Forelimb muscle (tissue), 1 donor: Measurements from ENCODE around the gene LRMDA. TPM values are rescaled to one million over a fixed set of nuclear protein-coding genes. Genes with fewer than 3 reads are reported as not detected.

Experiments
- DNase-seq: peaks from one replicate; pipeline ENCODE4 v3.0.0-alpha.2; 2013; ENCODE audit warnings: low read depth
- polyA plus RNA-seq: library from polyadenylated mRNA; unstranded; fragments of 120-200 nt; gene quantifications from one replicate; pipeline ENCODE4 v1.2.1, GENCODE V29; 2013; ENCODE audit not compliant: insufficient read length

LRMDA gene
- polyA plus RNA-seq, 1 donor = 5.1 TPM

DNA sequence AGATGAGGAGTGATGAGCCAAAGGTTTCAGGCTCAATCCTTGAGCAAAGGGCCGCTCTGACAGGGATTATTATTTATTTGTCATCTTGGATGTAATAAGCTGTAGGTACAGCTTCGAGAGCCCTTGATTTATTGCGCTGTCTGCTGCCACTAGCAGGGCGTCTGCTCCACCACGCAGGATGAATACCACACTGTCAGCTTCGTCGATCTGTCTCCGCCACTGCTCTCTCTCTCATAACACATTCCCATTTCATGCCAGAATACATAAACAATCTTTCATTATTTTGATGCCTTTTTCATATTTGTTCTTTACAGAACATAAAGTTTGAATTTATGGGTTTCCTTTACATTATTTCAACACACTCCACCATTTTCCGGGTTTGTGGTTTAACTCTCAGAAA, 276.6 kb downstream of the LRMDA start:
- DNase-seq = no peak

DNA sequence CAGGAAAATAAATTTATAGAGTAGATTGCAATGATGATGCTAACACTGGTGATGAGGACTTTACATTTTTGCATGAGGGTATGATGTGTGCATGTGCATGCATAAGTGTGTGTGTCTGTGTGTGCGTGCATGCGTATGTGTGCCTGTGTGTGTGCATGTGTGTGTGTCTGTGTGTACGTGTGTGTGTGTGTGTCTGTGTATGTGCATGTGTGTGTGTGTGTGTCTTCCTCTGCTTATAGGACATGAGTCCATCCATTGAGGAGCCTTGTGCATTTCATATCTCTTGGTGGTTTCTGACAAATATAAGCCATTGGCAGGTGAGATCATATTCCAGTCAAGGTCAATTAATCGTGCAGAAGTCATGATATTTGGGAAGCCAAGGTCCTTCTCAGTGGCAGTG, 277.8 kb downstream of the LRMDA start:
- DNase-seq = no peak

DNA sequence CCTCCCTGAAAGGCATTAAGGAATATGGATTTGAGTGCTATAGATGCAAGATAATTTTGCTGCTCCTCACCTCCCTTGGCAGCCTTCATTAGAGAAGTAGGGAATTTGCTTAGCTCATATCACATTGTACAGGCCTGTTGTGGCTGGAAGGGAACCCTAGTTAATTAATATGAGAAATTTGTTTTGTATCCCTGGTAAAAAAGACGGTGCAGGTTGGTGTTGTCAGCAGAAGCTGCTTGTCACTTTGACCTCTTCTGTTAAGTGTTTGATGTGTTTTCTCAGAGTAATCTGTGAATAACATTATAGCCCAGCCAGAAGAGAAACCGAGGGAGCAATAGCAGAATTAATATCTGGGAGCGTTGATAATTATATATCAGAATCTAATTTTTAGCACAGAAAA, 278.4 kb downstream of the LRMDA start:
- DNase-seq = no peak

DNA sequence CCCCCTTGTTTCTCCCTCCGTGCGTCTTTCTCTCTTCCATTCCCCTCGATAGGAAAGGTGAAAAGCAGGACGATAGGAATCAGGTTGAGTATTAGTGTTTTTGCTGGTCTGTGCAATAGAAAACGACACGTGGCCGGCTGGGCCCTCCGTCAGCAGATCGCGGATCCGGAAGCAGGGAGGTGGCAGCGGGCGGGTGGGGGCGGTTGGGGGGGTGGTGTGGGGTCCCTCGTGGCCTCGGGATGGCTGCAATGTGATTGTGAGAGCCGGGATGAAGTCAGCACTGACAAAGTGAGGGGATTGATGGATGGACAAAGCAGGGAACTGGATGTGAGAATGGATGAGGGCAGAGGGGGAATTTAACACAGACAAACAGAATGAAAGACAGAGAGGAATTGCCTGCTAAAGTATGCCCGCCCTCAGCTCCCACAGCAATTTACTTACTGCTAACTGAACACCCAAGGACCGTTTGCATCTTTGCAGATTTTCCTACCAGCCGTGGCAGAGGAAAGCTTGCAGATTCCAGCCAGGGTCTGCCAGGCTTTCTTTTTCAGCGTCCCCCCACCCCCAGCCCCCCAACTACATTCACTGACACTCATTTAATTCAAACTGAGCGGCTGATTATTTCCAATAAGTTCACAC, 280.9 kb downstream of the LRMDA start:
- DNase-seq = no peak

DNA sequence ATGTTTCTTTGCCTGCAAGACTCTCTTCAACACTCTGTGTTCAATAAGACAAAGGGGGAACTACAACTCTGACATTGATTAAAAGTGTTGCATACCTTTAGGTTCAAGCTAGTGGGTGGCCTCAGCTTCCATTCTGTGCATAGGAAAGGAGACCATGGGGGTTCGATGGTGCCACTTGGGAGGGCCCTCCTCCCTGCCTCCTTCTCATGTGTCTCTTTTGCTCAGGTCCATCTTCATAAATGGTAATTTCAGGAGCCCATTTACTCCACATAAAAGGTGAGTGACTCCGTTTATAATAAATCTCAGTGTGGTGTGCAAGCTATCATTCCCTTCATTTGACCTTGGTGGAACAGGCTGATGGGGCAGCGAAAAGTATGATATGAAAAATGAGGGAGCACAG, 285.1 kb downstream of the LRMDA start:
- no peak for DNase-seq

GRCh38 chr10:75717126-75717916, 285.9 kb downstream of the LRMDA start:
- peak; percentile 6 for DNase-seq

GRCh38 chr10:75718991-75719390, 287.6 kb downstream of the LRMDA start:
- no peak for DNase-seq

DNA sequence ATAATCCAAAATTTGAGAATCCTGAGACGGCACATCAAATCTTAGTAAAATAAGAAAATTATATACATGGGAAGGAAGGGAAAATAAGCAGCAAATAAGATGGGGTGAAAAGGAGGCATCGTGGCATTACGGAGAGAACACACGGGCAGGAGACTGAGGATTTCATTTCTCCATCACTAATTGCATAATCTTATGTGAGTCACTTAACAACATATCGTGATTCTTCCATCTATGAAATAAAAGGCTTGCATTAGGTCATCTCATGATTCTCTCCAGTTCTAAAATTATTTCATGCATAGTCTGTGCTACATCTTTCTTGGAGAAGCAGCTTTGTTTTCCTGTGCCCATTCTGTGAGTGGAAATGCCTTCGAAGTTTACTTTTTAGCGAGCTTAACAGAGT, 288.7 kb downstream of the LRMDA start:
- no peak for DNase-seq

DNA sequence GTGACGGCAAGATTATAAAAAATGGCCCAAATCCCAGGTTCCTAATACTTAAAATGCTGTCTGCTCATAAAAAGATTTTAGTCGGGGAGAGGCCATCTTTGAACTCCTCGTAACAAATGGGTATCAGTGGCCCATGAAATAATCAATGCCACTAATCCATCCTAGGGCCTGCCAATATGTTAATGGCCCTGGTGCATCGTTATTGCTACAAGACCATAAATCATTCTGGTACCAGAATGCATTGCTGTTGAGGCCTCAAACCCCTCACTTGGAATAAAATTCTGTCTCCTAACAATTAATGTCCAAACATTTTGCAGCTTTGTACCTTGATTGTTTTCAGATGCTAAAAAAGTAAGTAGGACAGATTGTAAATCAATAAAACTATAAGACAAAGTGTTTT, 290.6 kb downstream of the LRMDA start:
- no peak for DNase-seq

DNA sequence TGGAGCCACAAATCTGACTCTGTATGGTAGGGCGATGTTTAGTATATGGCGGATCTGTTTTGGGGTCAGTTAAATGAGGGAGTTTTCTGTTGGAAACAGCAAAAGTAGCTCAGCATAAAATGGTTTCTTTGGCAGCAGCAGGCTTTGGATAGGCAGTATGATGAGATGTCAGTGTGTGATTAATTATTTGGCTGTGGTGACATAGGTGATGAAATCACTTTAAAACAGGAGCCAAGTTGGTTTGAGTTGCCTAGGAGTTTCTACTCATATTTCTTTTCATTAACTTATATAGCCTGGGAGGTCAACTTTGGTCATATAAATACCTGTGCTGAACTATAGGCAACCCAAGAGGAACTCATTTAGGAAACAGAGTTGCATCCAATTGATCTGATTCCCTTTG, 291.2 kb downstream of the LRMDA start:
- DNase-seq = no peak

- DNase-seq = no peak
Observed at GRCh38 chr10:75723319-75723980, 292.0 kb downstream of the LRMDA start.

DNA sequence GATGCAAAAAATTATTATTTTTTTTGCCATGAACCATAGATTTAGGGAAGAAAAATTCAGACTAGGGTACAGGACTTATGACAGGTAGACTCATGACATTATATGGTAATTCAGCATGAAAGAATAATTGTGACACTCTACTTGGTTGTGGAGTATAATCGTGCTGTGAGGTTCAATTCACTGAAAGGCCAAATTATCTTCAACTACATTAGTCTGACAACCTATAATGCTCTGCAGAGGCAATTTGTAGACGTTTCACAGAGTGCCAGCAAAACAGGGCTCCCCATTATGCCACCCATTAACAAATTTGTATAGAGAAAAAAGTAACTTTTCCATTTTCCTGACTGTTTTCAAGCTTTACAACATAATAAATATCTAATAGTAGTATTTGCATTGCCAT, 292.6 kb downstream of the LRMDA start:
- DNase-seq = no peak

DNA sequence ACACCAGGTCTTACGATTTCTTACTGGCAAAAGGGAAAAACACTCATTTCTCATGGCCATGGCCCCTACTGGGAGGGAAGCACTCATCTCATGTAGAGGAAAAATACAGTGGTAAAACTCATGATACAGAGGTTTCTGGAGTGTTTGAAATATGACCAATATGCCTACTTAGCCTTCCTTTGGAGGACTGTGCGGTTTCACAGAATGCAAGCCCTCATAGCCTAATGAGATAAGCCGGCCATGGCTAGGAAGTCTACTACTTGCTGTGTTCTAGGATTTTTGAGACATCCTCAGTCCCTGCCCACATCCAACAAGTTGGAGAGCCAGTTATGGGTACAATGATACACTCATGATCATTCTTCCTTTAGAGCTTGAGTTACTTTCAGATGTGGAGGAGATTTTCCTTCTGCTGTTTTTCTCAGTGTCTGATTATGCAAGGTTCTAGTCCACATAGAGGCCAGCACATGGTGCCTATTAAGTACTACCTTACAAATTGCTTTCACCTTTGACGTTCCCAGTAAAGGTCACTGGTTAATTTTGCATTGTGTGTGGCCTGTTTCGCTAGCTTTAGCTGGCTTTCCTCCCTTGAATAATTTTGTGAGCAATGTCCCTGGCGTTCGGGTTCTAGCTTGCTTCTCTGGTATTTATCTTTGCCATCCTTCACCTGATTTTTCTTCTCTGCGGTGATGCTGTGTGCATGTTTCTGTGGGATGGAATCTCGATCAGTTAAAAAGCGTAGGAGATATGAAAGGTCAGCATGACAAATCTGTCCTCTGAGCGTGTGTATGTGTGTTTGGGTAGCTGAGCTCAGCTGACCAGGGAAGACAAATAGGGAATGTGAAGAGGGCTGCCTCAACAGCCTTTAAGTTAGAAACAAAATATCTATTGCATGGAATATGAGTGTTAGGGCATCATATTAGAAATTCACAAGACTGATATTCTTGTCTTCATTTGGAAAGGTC, 295.4 kb downstream of the LRMDA start:
- DNase-seq = no peak

- DNase-seq = no peak
Observed at GRCh38 chr10:75730847-75731246, 299.4 kb downstream of the LRMDA start.

DNA sequence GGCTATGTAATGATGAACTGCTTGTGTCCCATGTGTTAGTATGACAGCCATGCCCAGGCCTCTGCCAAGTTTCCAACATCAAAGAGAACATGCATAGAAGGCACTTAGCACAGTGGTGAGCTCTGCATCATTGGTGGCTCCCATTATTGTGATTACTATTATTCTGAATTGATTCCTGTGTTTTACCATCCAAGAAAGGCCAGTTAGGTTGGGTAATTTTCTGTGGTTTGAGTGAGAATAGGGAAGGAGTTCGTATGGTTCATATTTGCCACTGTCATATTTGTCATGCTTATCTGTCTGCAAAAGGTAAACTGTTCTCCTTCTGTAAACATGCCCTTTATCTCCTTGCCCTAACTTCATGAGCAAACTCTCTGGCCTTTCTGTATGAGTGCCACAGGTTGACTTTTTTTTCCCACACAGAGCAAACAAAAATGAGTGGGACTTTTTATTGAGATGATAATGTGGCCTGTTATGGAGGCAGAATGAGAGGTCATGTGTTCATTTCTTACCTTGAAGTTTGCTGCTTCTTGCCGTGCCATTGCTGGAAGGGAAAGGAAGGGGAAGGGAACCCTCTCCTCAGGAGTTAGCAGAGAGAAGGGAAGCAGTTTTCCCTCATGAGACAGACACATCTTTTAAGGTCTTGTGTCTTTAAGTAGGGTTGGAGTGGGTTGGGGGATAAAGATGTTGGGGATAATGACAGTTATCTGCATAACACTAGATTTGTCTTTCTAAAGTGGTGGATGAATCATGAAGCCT, 301.9 kb downstream of the LRMDA start:
- no peak for DNase-seq

- no peak for DNase-seq
Observed at GRCh38 chr10:75736151-75736640, 304.8 kb downstream of the LRMDA start.

GRCh38 chr10:75736889-75737579, 305.6 kb downstream of the LRMDA start:
- no peak for DNase-seq

DNA sequence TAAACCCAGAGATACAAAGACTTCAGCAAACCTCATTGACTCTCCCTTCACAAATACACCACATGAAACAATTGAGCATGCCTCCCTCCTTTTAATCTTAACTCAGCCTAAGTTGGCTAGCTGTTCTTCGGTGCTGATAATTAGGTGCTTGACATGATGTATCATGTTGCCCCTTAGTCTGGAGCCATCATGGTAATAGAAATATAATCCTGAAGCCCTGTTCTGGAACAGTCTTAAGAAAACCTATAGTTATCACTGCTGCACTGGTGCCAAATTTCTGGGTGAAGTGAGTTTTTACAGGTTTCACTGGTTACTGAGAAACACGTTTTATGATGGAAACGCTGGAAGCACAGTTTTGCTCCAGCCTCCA, 306.1 kb downstream of the LRMDA start:
- DNase-seq = no peak

DNA sequence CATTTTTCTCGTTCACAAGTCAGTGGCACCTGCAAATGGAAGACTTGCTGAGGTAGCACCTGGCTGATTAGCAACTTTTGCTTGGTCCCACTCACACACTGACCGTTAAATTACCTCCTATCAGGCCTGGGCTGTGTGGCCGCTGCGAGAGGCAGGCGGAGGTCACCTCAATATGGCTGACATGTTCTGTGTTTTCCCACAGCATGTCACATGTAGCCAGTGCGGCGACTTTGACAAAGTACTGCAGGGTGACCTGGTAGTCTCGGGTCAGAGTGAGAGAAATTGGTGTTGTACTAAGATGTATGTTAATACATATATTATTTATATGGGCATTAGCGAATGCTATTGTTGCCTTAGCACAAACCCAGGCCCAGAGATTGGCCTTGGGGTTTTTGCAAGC, 307.5 kb downstream of the LRMDA start:
- no peak for DNase-seq

DNA sequence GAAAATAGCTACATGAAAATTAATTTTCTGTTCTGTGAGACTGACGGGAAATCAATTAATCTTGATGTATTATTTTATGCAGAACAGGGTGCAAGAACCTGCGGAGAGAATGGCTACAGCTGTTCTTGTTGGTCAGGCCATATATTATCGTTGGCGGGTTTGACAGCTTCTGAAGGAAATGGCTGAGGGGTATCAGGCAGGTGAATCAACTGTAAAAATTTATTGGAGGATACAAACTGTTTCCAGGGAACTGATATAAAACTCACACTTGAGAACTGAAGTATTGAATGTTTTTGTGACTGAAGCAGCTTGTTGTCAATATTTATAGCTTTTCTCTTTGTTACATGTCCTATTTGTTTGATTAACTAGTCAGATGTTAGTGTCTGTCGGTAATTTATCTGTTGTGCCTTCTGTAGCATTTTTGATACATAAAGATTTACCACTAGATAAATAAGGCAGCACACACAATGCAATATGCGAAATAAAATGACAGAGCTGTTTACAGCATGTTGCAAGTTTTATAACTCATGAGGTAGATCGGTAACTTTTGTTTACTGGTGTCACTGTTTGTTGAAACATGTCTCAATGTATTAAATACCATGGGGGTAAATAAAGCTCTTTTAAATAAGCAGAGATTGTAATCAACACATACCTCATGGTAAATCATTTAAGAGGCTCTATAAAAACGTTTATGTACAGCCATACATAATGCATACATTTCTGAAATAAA, 308.2 kb downstream of the LRMDA start:
- DNase-seq = no peak
